Adrenal gland (tissue), 12 donors: ENCODE measurements around the gene AMN. TPM values are rescaled to one million over a fixed set of nuclear protein-coding genes. Genes with fewer than 3 reads are reported as not detected.

ENCODE experiments used
- DNase-seq, 7 donors: peaks; one replicate each; pipeline ENCODE4 v3.0.0-alpha.2; 2019 to 2020
- H3K27ac ChIP-seq, 5 donors: fragments of 200-600 bp; sonication (generic) in 4 of 5; 1 replicate in 3 of 5; 2 replicates in 2 of 5; pipeline versions ENCODE4 v1.5.1 to v1.8.0; 2016 to 2020; ENCODE audit warnings: mild to moderate bottlenecking in 1 of 5
- H3K27me3 ChIP-seq: fragments of 200-600 bp; 2 replicates; pipeline ENCODE4 v1.8.0; 2021
- H3K36me3 ChIP-seq, 2 donors: fragments of 200-600 bp; replicated peaks in 1 of 2; 1 replicate in 1 of 2; 2 replicates in 1 of 2; pipeline versions ENCODE4 v1.5.1 to v1.8.0; 2018 to 2022
- H3K4me1 ChIP-seq, 2 donors: fragments of 200-600 bp; replicated peaks in 1 of 2; 1 replicate in 1 of 2; 2 replicates in 1 of 2; pipeline versions ENCODE4 v1.5.1 to v1.8.0; 2018 to 2021
- H3K4me3 ChIP-seq, 4 donors: fragments of 200-600 bp; sonication (generic) in 3 of 4; one replicate each; pipeline ENCODE4 v1.5.1; 2016 to 2018
- H3K9me3 ChIP-seq, 3 donors: fragments of 200-600 bp; sonication (generic) in 1 of 3; replicated peaks in 1 of 3; 1 replicate in 2 of 3; 2 replicates in 1 of 3; pipeline versions ENCODE4 v1.5.1 to v1.8.0; 2016 to 2021
- POLR2A ChIP-seq, 2 donors: fragments of 450-650 bp; IDR thresholded peaks; one replicate each; pipeline ENCODE4 v1.6.1; 2017; ENCODE audit warnings: antibody characterized with exemption in 2 of 2, mild to moderate bottlenecking in 2 of 2, moderate library complexity in 1 of 2
- WGBS, 4 donors: extraction: QIAGEN DNeasy Blood & Tissue Kit in 2 of 4; methylation state at CpG; one replicate each; pipeline versions ENCODE4 v1.1.5 to v1.1.7; 2013 to 2017; 5-methylcytosine and 5-hydroxymethylcytosine counted together
- intact Hi-C, 2 donors: fragments of 100-400 bp; cut with DNase I; formaldehyde crosslinking; loops; one replicate each; pipeline versions ENCODE4 v1.14.1 to v1.15.0; 2022 to 2023
- polyA plus RNA-seq, 3 donors: library from polyadenylated mRNA; stranded (reverse); fragments of 200-250 nt in 2 of 3; fragments of 350-450 nt in 1 of 3; fragmentation: Illumina TruSeq in 1 of 3; extraction: RNeasy Lipid Tissue Mini Kit (QIAGEN cat#74804) in 1 of 3; gene quantifications; one replicate each; pipeline ENCODE4 v1.2.3, GENCODE V29; 2013 to 2014
- total RNA-seq, 9 donors: library from RNA; depleted of rRNA in 4 of 9; stranded (reverse); fragments of >200 nt in 4 of 9; fragments of 120-200 nt in 1 of 9; fragmentation: NEBNext Ultra II Directional in 1 of 9; extraction: Animal tissue kit (Norgen Biotek cat#: 25700) in 1 of 9; gene quantifications; one replicate each; pipeline versions ENCODE4 v1.1.0 to v1.2.4, GENCODE V29; 2013 to 2023
- TF ChIP-seq, protein P1 (sequence below), 6 experiments: fragments of 450-650 bp in 4 of 6; fragments of 200-600 bp in 2 of 6; sonication (generic) in 1 of 6; IDR thresholded peaks; 1 replicate in 5 of 6; 2 replicates in 1 of 6; pipeline versions ENCODE4 v1.5.1 to v1.8.0; 2016 to 2021; ENCODE audit warnings: antibody characterized with exemption in 6 of 6, mild to moderate bottlenecking in 2 of 6, moderate library complexity in 1 of 6
- donor health status: healthy with polysubstance abuse.
- donor health status: Bipolar disorder and iron deficiency.
- donor health status: DM: yes; HTN: yes; CAD: no.
- donor health status: DM: no; HTN: no; CAD: no.
- donor health status: DM: no; HTN: no; CAD: no.
- donor health status: DM: yes; HTN: yes; CAD: no.

Gene AMN
- total and polyA plus RNA-seq, 12 donors: 0.07 to 3.6 (median 0.35) TPM; not detected in 4

DNA sequence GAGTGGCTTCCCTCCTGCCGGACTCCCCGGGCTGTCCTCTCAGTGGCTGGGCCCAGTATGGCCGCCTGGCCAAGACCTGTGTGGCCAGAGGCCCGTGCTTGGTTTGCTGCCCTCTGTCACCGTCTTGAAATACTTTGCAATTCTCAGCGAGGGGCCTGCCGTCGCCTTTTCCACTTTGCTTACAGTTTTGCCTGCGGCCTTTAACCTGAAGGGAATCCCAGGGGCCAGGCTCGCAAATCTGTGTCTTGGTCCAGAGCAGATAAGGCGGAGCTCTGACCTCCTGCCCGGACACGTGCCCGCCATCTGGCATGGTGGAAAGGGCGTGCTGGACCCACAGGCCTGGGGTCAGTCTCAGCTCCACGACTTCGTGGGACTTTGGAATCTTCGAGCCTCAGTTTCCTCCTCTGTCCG is 10.9 kb upstream of the AMN start:
- no peaks in the 10 kb centered on the region for H3K36me3 ChIP-seq
- no peaks in the 10 kb centered on the region for H3K9me3 ChIP-seq
- no peaks in the 10 kb centered on the region for H3K4me1 ChIP-seq
- intact Hi-C loops: no loop called here
- no peak for TF ChIP-seq POLR2A (IDR thresholded peaks at IDR 0.05)
- TF ChIP-seq, protein P1, sequence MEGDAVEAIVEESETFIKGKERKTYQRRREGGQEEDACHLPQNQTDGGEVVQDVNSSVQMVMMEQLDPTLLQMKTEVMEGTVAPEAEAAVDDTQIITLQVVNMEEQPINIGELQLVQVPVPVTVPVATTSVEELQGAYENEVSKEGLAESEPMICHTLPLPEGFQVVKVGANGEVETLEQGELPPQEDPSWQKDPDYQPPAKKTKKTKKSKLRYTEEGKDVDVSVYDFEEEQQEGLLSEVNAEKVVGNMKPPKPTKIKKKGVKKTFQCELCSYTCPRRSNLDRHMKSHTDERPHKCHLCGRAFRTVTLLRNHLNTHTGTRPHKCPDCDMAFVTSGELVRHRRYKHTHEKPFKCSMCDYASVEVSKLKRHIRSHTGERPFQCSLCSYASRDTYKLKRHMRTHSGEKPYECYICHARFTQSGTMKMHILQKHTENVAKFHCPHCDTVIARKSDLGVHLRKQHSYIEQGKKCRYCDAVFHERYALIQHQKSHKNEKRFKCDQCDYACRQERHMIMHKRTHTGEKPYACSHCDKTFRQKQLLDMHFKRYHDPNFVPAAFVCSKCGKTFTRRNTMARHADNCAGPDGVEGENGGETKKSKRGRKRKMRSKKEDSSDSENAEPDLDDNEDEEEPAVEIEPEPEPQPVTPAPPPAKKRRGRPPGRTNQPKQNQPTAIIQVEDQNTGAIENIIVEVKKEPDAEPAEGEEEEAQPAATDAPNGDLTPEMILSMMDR (IDR thresholded peaks at IDR 0.05): no peak
- H3K4me3 ChIP-seq: no peak overlapping the region
- H3K27me3 ChIP-seq: no peaks in the 10 kb centered on the region
- WGBS, 4 donors: 88 to 93% (median 91%) methylated on average over 13 to 19 of the region's 19 CpGs
- DNase-seq: no peak
- H3K27ac ChIP-seq: no peak overlapping the region

DNA sequence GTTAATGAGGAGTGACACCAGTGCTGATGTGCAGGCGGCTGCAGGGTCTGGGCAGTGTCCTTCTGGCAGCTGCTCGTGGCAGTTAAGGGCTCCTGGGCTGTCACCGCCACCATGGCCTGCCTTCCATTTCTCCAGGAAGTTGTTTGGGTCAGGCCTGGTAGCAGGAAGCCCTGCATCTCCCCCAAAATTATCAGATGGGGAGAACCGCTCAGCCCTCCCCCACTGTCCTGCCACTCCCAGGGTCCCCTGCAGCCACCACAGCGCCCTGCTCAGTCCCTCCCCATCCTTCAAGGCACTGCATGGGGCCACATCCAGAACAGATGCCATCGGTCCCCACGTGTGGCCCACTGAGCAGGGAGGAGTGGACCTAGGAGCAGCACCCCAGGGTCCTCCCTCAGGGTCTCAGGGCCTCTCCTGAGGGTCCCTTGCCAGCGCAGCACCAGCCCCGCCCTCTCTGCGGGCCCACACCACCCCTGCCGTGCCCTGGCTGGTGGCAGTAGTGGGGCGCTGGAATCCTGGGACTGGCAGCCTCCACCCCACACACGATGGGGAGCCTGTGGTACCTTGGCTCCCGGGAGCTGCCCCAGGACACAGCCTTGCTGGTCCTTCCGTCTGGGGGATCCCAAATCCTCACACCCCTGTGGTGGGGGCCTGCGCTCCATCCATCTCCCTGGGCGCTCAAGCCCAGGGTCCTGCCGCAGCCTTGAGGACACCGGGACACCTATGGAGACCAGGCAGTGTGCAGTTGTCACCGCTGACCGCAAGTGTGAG is 10.3 kb upstream of the AMN start:
- no peak for TF ChIP-seq POLR2A (IDR thresholded peaks at IDR 0.05)
- TF ChIP-seq, protein P1 (IDR thresholded peaks at IDR 0.05): no peak
- WGBS, 4 donors: 85 to 95% (median 91%) methylated on average over 4 to 21 of the region's 21 CpGs
- H3K4me1 ChIP-seq: no peaks in the 10 kb centered on the region
- H3K9me3 ChIP-seq: no peaks in the 10 kb centered on the region
- no peaks in the 10 kb centered on the region for H3K36me3 ChIP-seq
- intact Hi-C loops: no loop called here
- no peaks in the 10 kb centered on the region for H3K27me3 ChIP-seq
- no peak overlapping the region for H3K27ac ChIP-seq
- no peak overlapping the region for H3K4me3 ChIP-seq
- DNase-seq: no peak

DNA sequence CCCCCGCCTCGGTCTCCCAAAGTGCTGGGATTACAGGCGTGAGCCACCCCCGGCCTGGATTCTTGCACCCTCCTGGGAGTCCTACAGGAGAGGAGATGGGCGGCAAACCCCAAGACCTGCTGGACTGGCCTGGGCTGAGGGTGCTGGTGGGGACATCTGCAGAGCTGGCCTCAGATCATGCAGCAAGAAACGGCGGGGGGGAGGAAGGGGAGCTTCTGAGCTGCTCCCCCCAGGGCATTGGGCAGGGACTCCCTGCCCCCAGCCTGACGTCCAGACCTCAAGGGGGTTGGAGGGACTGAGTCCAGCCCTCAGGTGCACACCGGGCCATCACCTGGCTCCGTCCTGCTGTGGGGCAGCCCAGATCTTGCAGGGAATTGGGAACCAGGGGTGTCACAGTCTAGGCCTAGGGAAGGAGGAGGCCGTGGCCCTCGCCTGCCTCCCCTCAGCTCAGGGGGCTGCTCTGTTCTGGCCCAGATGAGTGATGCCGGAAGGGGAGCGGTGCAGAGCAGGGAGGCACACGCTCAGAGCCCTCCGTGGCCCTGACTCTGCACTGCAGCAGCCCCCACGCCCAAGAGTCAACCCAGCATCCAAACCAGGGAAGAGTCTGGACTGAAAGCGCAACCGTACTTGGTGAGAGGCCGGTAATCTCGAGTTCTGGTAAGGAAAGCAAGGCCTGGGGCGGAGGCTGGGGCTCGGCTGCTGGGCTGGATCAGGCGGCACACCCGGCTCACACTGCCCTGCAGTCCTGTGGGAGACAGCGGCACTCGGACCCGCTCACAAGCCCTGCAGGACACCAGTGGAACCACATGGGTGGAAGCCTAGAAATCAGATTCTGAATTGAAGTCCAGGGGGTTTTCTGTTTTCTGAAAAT is 8.9 kb upstream of the AMN start:
- Histone ChIP-seq H3K4me3 (no peak overlapping the region), H3K27ac (no peak overlapping the region), H3K4me1 (no peaks in the 10 kb centered on the region), H3K9me3 (no peaks in the 10 kb centered on the region), H3K27me3 (no peaks in the 10 kb centered on the region), H3K36me3 (no peaks in the 10 kb centered on the region)
- intact Hi-C loops: no loop called here
- 90 to 94% (median 92%) methylated on average over 21 to 28 of the region's 28 CpGs for WGBS, 4 donors
- TF ChIP-seq, protein P1 (IDR thresholded peaks at IDR 0.05): no peak
- TF ChIP-seq POLR2A (IDR thresholded peaks at IDR 0.05): no peak
- DNase-seq: no peak
